MCF 10A (cell line): ENCODE data around the gene BTF3. TPM values are rescaled to one million over a fixed set of nuclear protein-coding genes. Genes with fewer than 3 reads are reported as not detected.

ENCODE experiments used
- BruUV-seq: library from RNA; stranded (reverse); fragments of 400-500 nt; replicated peaks from 2 replicates; lab custom pipeline; 2021; lab: Mats Ljungman, UMichigan
- CTCF ChIA-PET: fragments of 300-600 bp; sonication (Branson Sonifier 250); formaldehyde crosslinking; extraction: SDS; loops from one replicate; lab custom pipeline; 2021; ENCODE audit warnings: antibody characterized with exemption, inconsistent platforms; lab: Yijun Ruan, JAX
- POLR2A ChIA-PET: fragments of 300-600, 350-650 bp; sonication (Branson Sonifier 250); formaldehyde crosslinking; extraction: SDS; loops from one replicate; lab custom pipeline; 2020; ENCODE audit warnings: antibody characterized with exemption, inconsistent platforms; lab: Yijun Ruan, JAX
- DNase-seq: peaks from one replicate; pipeline ENCODE4 v3.0.0-alpha.2; 2018; ENCODE audit not compliant: unreplicated experiment
- H3K27ac Mint-ChIP-seq: one replicate; pipeline ENCODE4 v1.8.0; 2022; ENCODE audit warnings: mild to moderate bottlenecking, low read depth, mixed read lengths; ENCODE audit not compliant: unreplicated experiment
- H3K27me3 Mint-ChIP-seq: one replicate; pipeline ENCODE4 v1.8.0; 2022; ENCODE audit warnings: mixed read lengths; ENCODE audit not compliant: insufficient read depth, unreplicated experiment
- H3K36me3 Mint-ChIP-seq: one replicate; pipeline ENCODE4 v1.8.0; 2022; ENCODE audit warnings: mild to moderate bottlenecking, moderate library complexity, mixed read lengths; ENCODE audit not compliant: insufficient read depth, unreplicated experiment
- H3K4me1 Mint-ChIP-seq: one replicate; pipeline ENCODE4 v1.8.0; 2022; ENCODE audit warnings: mixed read lengths; ENCODE audit not compliant: insufficient read depth, unreplicated experiment
- H3K4me3 Mint-ChIP-seq: one replicate; pipeline ENCODE4 v1.8.0; 2022; ENCODE audit warnings: mild to moderate bottlenecking, moderate library complexity, mixed read lengths; ENCODE audit not compliant: unreplicated experiment
- H3K9me3 Mint-ChIP-seq: one replicate; pipeline ENCODE4 v1.8.0; 2022; ENCODE audit warnings: mixed read lengths; ENCODE audit not compliant: unreplicated experiment
- intact Hi-C: fragments of 100-400 bp; cut with micrococcal nuclease; formaldehyde crosslinking; loops from 2 replicates; pipeline ENCODE4 v1.14.1; 2022
- total RNA-seq: library from RNA; stranded (reverse); gene quantifications from 2 replicates; pipeline ENCODE4 v1.2.3, GENCODE V29; 2022
- TF ChIP-seq, protein P1 (sequence below): fragments of 200-600 bp; IDR thresholded peaks from one replicate; pipeline ENCODE4 v1.8.0; 2022; ENCODE audit warnings: antibody characterized with exemption, mild to moderate bottlenecking; ENCODE audit not compliant: unreplicated experiment

Gene BTF3
- total RNA-seq, 1 experiment from 2014 or later = 946 TPM

GRCh38 chr5:73514418-73514817, 16.2 kb downstream of the BTF3 start:
- DNase-seq = no peak
- Mint-ChIP-seq H3K9me3 (no peaks in the 10 kb centered on the region), H3K36me3 (peaks cover 6% of the 10 kb centered on the region), H3K27ac (no peak overlapping the region), H3K4me3 (no peak overlapping the region), H3K4me1 (peaks cover 3% of the 10 kb centered on the region), H3K27me3 (no peaks in the 10 kb centered on the region)
- ChIA-PET CTCF (interaction anchor here (3.4 kb wide), 1 partner anchor 23 kb away, joined by 12 read pairs; no protein-coding TSS in a partner anchor), POLR2A (interaction anchor here (0.6 to 2.7 kb wide), 2 partner anchors 12 to 16 kb away, joined by 3 to 17 read pairs; partner anchors contain the start of gene BTF3)
- intact Hi-C loops = no loop called here
- BruUV-seq = no TSS peak
- TF ChIP-seq, protein P1, sequence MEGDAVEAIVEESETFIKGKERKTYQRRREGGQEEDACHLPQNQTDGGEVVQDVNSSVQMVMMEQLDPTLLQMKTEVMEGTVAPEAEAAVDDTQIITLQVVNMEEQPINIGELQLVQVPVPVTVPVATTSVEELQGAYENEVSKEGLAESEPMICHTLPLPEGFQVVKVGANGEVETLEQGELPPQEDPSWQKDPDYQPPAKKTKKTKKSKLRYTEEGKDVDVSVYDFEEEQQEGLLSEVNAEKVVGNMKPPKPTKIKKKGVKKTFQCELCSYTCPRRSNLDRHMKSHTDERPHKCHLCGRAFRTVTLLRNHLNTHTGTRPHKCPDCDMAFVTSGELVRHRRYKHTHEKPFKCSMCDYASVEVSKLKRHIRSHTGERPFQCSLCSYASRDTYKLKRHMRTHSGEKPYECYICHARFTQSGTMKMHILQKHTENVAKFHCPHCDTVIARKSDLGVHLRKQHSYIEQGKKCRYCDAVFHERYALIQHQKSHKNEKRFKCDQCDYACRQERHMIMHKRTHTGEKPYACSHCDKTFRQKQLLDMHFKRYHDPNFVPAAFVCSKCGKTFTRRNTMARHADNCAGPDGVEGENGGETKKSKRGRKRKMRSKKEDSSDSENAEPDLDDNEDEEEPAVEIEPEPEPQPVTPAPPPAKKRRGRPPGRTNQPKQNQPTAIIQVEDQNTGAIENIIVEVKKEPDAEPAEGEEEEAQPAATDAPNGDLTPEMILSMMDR = no peak

- DNase-seq = no peak
- Mint-ChIP-seq H3K9me3 (no peaks in the 10 kb centered on the region), H3K4me1 (peaks cover 9% of the 10 kb centered on the region), H3K4me3 (no peak overlapping the region), H3K27ac (no peak overlapping the region), H3K27me3 (no peaks in the 10 kb centered on the region), H3K36me3 (peaks cover 6% of the 10 kb centered on the region)
- ChIA-PET POLR2A (interaction anchor here (2.7 kb wide), 1 partner anchor 17 kb away, joined by 17 read pairs; the partner anchor contains the start of gene BTF3), CTCF (interaction anchor here (0.5 to 3.4 kb wide), 5 partner anchors 15 to 470 kb away, joined by 3 to 12 read pairs (median 4); no protein-coding TSS in a partner anchor)
- no TSS peak for BruUV-seq
- TF ChIP-seq, protein P1 = no peak
- intact Hi-C loops = loop anchor here (5.0 kb wide), 1 partner anchor 277 kb away; no protein-coding TSS in a partner anchor
Observed at GRCh38 chr5:73515232-73515631, 17.0 kb downstream of the BTF3 start.

DNA sequence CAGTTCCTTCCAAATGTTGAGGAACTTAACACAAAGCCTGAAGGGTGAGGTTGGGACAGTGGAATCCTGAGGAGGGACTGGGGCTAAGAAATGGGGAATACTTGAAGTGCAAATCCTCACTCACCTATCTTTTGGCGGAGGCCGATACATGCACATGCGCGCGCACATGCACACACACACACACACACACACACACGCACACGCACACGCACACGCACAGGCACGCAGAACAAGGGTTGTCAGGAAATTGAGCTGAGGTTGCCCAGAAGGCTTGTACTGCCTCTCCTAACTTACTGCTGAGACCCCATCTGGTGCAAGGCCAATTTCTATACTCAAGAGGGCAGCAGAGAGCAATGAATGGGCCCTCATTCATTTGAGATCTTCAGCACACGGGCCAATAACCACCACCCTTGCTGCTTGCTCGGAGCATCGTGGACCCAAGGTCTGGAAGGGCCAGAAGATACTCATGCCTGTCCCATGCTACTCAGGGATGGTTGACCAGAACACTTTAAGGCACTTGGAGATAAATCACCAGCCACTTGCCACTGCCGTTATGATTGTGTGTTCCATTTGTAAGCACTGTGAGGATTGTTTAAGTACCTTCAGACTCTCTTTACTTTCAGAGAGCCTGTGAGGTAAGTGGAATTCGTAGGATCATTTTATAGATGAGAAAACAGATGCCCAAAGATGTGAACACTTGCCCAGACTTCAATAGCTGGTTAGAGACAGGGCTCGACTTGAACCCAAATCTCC, 21.5 kb downstream of the BTF3 start:
- Mint-ChIP-seq H3K4me3 (no peak overlapping the region), H3K4me1 (peaks cover 16% of the 10 kb centered on the region), H3K9me3 (no peaks in the 10 kb centered on the region), H3K27ac (no peak overlapping the region), H3K27me3 (no peaks in the 10 kb centered on the region), H3K36me3 (no peaks in the 10 kb centered on the region)
- CTCF ChIA-PET = interaction anchor here (0.5 to 7.8 kb wide), 10 partner anchors 10 to 437 kb away, joined by 3 to 143 read pairs (median 4); no protein-coding TSS in a partner anchor
- BruUV-seq = no TSS peak
- intact Hi-C loops = loop anchor here (1.0 to 5.0 kb wide), 4 partner anchors 18 to 1129 kb away; no protein-coding TSS in a partner anchor
- TF ChIP-seq, protein P1 = peak; percentile 68
- DNase-seq = peak; percentile 86
- POLR2A ChIA-PET = interaction anchor here (0.6 to 1.8 kb wide), 3 partner anchors 17 to 24 kb away, joined by 3 to 4 read pairs (median 3); no protein-coding TSS in a partner anchor

GRCh38 chr5:73522989-73523388, 24.7 kb downstream of the BTF3 start:
- no TSS peak for BruUV-seq
- TF ChIP-seq, protein P1 = no peak
- POLR2A ChIA-PET = no interaction called here
- H3K4me3 Mint-ChIP-seq = no peak overlapping the region
- no peak for DNase-seq
- CTCF ChIA-PET = interaction anchor here (0.6 to 7.8 kb wide), 4 partner anchors 11 to 51 kb away, joined by 3 to 143 read pairs (median 5); no protein-coding TSS in a partner anchor
- peaks cover 16% of the 10 kb centered on the region for H3K4me1 Mint-ChIP-seq
- intact Hi-C loops = no loop called here
- no peaks in the 10 kb centered on the region for H3K27me3 Mint-ChIP-seq
- no peaks in the 10 kb centered on the region for H3K9me3 Mint-ChIP-seq
- no peaks in the 10 kb centered on the region for H3K36me3 Mint-ChIP-seq
- no peak overlapping the region for H3K27ac Mint-ChIP-seq
